NT2/D1 (cell line): ENCODE results near the gene LYSMD2.

Experiments
- YY1 ChIP-seq: IDR thresholded peaks from 2 replicates; pipeline ENCODE4 v1.6.1; 2011; ENCODE audit not compliant: insufficient read length, insufficient read depth
- ZNF274 ChIP-seq: IDR thresholded peaks from 2 replicates; pipeline ENCODE4 v1.6.1; 2011; ENCODE audit warnings: mild to moderate bottlenecking, low read depth, low read length

GRCh38 chr15:51758645-51759044, 21.2 kb upstream of the LYSMD2 start:
- TF ChIP-seq YY1, result no peak
- TF ChIP-seq ZNF274, result no peak
